GM23338 (cell line): Measurements from ENCODE around the gene ADCY5.

ENCODE experiments used
- CREB1 ChIP-seq: fragments of 250-450 bp; sonication (Bioruptor Pico); IDR thresholded peaks from 2 replicates; pipeline ENCODE4 v1.5.0; 2020; ENCODE audit warnings: low read depth, mild to moderate bottlenecking, moderate library complexity
- CTCF ChIP-seq, 2 experiments: fragments of 200-600 bp in 1 of 2; sonication (generic) in 1 of 2; conservative IDR thresholded peaks; 2 replicates each; pipeline versions ENCODE4 v1.5.1 to v1.6.1; 2016 to 2017; ENCODE audit warnings: antibody characterized with exemption in 2 of 2, low read depth in 2 of 2, mild to moderate bottlenecking in 2 of 2, moderate library complexity in 1 of 2
- EZH2 ChIP-seq: fragments of 200-600 bp; sonication (generic); IDR thresholded peaks from one replicate; pipeline ENCODE4 v1.8.0; 2017; ENCODE audit warnings: antibody characterized with exemption, mild to moderate bottlenecking, low read depth; ENCODE audit not compliant: unreplicated experiment
- EZH2phosphoT487 ChIP-seq: fragments of 200-600 bp; sonication (generic); IDR thresholded peaks from one replicate; pipeline ENCODE4 v1.8.1; 2018; ENCODE audit warnings: antibody characterized with exemption; ENCODE audit not compliant: unreplicated experiment
- JUNB ChIP-seq: IDR thresholded peaks from one replicate; pipeline ENCODE4 v1.6.1; 2016; ENCODE audit warnings: antibody characterized with exemption; ENCODE audit not compliant: unreplicated experiment
- POLR2AphosphoS5 ChIP-seq: IDR thresholded peaks from 2 replicates; pipeline ENCODE4 v1.6.1; 2016; ENCODE audit warnings: antibody characterized with exemption, low read depth
- REST ChIP-seq: IDR thresholded peaks from one replicate; pipeline ENCODE4 v1.6.1; 2018; ENCODE audit warnings: antibody characterized with exemption; ENCODE audit not compliant: unreplicated experiment
- ZNF114 ChIP-seq: fragments of 250-450 bp; sonication (Bioruptor Pico); IDR thresholded peaks from 2 replicates; pipeline ENCODE4 v1.5.0; 2020; ENCODE audit warnings: mild to moderate bottlenecking, moderate library complexity

- TF ChIP-seq CTCF (conservative IDR thresholded peaks at IDR 0.05; ENCODE audit: low read depth in 2 of 2), result no peak
- no peak for TF ChIP-seq POLR2AphosphoS5
- no peak for TF ChIP-seq EZH2
- TF ChIP-seq ZNF114 (CRISPR knock-in tag), result no peak
- no peak for TF ChIP-seq REST
- no peak for TF ChIP-seq CREB1 (CRISPR knock-in tag)
- no peak for TF ChIP-seq EZH2phosphoT487
- no peak for TF ChIP-seq JUNB
Measured at GRCh38 chr3:123449102-123449996, 459 bp upstream of the ADCY5 start.
